NCI-H1930 (cell line): ENCODE results near the gene ABCA7.

ENCODE experiments used
- DNase-seq, 2 experiments: peaks; one replicate each; lab custom pipeline; 2025; lab: John Stamatoyannopoulos, UW

The ABCA7 gene

GRCh38 chr19:1088416-1089010, 48.6 kb downstream of the ABCA7 start:
- no peak for DNase-seq

GRCh38 chr19:1089126-1089771, 49.3 kb downstream of the ABCA7 start:
- no peak for DNase-seq

DNA sequence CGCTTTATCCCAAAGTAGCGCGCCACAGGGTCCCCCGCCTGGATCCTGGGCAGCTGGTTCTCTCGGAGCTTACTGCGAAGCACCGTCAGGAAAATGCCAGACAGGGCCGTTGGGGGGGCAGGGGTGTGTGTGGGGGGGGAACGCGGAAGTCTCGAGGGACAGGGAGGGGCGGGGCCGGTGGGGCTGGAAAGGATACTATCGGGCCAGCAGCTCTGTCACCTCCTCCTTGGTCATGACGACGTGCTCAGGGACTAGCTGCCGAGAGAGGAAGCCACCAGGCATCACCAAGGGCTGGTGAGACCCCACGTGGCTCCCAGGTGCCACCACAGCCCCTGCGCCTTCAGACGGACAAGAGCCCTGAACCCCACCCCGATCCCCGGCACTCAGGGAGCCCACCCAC, 50.0 kb downstream of the ABCA7 start:
- no peak for DNase-seq

GRCh38 chr19:1090731-1091543, 51.0 kb downstream of the ABCA7 start:
- no peak for DNase-seq

DNA sequence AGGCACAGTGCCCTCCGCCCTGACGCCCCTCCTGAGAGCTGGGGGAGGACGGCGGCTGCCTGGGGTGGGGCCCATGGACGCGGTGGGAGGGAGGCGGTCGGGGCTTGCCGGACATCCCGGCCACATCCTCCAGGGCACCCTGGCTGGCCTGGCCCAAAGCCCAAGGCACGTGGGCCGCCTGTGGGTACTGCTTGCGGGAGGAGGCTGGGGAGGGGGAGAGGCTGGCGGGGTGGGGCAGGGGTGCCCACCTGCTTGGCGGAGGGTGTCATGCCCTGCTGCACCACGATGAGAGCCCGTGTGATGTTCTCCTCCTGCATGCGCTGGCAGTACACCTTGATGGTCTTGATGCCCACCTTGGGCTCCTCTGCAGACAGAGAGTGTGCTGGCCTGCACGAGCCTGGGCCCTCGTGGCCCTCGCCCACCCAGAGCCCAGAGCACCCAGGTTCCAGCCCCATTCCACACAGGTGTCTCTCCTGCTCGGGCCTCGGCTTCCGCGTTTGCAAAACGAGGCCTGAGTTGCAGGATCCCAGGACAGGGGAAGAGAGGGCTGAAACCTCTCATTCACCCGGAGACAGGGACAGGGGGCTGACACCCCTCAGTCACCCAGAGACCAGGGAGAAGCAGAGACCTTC, 51.8 kb downstream of the ABCA7 start:
- no peak for DNase-seq

DNA sequence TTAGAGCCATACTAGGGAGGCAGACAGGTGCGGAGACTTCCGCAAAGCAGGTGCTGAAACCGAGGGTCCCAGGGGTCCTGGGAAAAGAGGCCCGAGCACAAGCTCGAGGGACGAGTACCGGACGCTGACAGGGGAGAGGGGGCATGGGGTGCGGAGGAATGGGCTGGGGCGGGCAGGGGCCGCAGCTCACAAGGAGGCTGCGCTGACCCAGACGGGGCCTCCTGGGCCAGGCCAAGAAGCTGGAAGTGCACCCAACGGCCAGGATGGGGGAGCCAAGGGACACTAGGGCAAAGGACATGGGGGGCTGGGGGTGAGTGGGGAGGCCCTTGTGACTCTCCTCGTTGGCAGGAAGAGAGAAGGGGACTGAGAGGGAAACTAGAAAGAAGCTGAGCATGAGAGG, 53.4 kb downstream of the ABCA7 start:
- no peak for DNase-seq

DNA sequence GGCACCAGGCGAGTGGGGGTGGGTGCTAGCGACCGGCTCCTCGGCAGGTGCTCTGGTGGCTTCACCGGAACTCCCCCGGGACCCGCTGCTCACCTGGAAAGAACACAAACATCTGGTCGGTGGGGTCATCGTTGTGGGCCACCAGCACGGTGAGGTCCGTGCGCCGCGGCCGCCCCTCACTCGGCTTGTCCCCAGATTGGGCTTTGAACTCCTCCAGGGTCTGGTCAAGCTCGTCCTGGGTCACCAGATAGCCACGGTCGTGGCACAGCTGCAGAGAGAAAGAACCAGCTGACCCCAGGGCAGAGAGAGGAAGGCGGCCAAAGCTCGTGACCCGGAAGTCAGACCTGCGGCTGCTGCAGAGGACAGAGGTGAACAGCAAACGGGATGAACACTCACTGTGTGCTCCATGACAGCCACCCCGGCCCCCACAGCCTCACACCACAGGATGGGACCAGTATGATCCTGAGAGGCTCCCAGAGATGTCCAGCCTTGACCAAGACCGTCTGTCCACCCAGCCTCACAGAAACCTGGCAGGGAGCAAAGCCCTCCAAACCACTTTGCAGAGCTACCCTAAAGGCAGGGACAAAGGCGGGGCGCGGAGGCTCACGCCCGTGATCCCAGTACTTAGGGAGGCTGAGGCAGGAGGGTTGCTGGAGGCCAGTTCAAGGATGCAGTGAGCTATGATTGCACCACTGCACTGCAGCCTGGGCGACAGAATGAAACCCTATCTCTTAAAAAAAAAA, 54.1 kb downstream of the ABCA7 start:
- DNase-seq, result no peak

- no peak for DNase-seq
Measured at GRCh38 chr19:1094655-1094977, 54.7 kb downstream of the ABCA7 start.

DNA sequence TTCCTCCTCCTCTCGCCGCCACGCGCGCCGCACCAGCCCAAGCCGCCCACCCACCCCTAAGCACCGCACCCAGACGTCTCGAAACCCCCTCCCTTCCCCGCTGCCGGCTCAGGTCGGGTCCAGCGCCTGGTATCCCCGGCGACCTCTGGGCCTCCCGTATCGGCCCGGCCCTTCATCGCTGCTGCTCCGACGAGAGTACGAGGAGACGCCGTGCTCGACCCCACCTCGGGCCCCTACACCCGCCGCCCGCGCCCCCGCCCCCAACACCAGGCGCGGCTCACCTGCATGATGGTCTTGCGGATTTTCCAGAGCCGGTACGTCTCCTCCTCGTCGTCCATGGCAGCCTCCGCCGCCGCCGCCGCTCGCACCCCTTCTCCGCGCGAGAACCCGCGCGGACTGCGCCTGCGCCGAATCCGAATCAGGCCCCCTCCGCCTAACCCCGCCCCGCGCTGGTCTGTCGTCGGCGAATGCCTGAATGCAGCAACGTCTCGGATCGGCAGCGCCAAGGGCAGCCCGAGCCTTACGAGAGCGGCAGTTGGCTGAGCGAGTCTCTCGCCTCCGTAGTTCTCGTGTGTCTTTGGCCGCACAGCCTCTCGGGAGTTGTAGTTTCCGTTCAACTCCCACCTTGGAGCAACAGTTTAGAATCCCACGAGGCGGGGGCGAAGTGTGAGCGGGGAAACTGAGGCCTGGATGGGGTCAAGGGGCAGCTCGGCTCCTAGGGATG, 55.2 kb downstream of the ABCA7 start, which contains the start of gene POLR2E:
Gene POLR2E, minus strand, starts transcription at position 398 of the 724 bp plus-strand sequence. Its CDS starts 60 bp downstream, at position 338.
- DNase-seq, result peak; percentile 90 to 96

DNA sequence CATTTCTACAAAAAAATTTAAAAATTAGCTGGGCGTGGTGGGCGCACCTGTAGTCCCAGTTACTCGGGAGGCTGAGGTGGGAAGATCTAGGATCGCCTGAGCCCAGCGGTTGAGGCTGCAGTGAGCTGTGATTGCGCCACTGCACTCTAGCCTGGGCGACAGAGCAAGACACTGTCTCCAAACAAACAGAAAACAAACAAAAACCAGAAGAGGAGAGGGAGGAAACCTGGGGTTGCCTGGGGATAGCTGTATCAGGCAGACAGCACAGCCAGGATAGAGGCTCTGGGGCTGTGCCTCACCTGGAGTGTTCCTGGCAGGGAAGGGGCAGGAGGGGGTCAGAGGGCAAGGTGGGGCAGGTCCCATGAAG, 57.9 kb downstream of the ABCA7 start:
- DNase-seq, result no peak

GRCh38 chr19:1098177-1099051, 58.5 kb downstream of the ABCA7 start:
- DNase-seq, result no peak

DNA sequence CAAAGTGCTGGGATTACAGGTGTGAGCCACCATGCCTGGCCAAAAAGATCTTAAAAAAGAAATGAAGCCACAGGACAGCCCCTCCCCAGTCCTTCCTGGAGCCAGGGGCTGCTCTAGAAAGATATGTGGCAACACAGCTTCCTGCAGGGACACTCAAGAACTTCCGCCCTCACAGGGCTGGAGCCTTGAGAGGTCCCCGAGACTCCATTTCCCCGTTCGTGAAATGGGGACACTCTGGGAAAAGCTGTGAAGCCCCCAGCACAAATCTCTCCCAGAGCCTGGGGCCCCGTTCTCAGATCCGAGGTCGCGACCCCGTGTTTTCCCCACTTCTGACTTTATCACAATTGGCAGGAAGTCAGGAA, 61.4 kb downstream of the ABCA7 start:
- DNase-seq, result no peak

GRCh38 chr19:1102407-1103131, 62.7 kb downstream of the ABCA7 start:
- no peak for DNase-seq

DNA sequence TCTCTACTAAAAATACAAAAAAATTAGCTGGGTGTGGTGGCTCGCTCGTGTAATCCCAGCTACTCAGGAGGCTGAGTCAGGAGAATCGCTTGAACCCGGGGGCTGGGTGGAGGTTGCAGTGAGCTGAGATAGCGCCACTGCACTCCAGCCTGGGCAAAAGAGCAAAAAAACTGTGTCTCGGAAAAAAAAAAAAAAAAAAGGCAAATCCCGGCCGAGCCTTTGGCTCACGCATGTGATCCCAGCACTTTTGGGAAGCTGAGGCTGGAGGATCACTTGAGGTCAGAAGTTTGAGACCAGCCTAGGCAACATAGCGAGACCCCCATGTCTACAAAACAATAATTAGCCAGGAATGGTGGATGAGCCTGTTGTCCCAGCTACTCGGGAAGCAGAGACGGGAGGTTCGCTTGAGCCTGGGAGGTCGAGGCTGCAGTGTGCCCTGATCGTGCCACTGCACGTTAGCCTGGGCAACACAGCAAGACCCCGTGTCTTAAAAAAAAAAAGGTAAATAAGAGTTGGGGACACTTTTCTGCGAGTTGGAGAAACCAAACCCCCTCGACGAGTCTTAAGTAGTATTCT, 63.3 kb downstream of the ABCA7 start:
- DNase-seq, result no peak

- DNase-seq, result peak; percentile 95 to 97
Measured at GRCh38 chr19:1103708-1104310, 63.9 kb downstream of the ABCA7 start, which contains the start of gene GPX4. GPX4 (plus strand) TSS chr19:1103994; CDS start chr19:1104044, 50 bp downstream.

- peak; percentile 78 to 80 for DNase-seq
Measured at GRCh38 chr19:1104311-1105007, 64.6 kb downstream of the ABCA7 start.

DNA sequence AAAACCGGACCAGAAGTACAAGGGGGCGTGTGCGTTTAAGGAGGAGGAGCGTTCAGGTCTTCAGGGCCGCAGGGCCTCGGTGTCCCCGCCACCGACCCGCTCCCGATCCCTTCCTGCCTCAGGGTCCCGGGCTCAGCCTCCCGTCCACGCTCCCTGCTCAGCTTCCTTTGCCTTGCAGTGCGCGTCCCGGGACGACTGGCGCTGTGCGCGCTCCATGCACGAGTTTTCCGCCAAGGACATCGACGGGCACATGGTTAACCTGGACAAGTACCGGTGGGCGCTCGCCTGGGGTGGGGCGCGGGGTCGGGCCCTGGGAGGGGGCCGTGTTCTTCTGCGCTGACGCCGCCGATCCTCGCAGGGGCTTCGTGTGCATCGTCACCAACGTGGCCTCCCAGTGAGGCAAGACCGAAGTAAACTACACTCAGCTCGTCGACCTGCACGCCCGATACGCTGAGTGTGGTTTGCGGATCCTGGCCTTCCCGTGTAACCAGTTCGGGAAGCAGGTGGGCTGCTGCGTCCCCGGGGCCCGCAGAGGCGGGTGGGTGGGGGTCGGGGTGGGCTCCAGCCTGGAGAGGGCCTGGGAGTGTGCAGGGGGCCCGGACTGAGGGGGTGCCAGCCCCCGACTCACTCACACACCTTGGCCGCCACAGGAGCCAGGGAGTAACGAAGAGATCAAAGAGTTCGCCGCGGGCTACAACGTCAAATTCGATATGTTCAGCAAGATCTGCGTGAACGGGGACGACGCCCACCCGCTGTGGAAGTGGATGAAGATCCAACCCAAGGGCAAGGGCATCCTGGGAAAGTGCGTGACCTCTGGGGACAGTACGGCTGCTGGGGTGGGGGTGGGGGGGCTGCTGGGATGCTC, 65.3 kb downstream of the ABCA7 start:
- DNase-seq, result no peak
